ENCODE data around the gene PEDS1. TPM values are rescaled to one million over a fixed set of nuclear protein-coding genes. Genes with fewer than 3 reads are reported as not detected.
A peak's percentile ranks its signal among the peaks of the same experiment; 100 is the strongest.

PEDS1 gene
- total and polyA plus RNA-seq, 2 of the 13 experiments (the other 11 are each of a cell fraction or from before 2014, with no cell fraction given), result 30.5 to 93.9 TPM

DNA sequence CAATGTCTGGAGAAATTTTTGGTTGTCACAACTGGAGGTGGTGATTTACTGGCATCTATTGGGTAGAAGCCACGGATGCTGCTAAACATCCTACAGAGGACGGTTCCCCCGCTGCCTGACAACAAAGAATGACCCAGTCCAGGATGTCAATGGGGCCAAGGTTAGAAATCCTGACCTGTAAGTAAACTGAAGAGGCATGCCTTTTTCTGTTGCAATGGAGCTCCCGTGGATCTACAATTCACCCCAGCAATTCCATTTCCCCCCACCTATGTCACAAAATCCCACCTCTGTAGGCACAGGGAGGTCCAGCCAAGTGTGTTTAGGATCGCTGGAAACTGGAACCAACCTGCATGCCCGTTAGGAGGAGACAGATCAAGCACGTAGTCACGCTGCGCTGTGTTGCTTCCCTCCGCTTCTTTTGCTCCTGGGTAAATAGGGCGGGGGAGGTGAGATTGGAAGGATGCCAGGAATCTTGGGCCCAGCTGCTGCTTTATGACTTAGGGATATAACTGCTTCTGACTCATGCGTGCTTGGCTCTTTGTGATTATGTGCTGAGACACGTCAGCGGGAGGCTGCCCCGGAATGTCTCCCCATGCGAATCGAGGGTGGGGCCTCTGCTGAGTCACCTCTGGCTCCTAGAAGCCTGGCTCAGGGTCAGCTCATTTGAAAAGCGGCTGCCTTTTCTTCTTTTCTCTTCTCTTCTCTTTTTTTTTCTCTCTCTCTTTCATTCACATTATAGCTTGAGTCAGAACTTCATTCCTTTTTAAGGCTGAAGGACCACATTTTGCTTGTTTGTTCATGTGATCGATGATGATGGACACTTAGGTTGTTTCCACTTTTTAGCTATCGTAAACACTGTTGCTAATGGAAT is 12.4 kb upstream of the PEDS1 start (continued):
- TF ChIP-seq, protein P1, sequence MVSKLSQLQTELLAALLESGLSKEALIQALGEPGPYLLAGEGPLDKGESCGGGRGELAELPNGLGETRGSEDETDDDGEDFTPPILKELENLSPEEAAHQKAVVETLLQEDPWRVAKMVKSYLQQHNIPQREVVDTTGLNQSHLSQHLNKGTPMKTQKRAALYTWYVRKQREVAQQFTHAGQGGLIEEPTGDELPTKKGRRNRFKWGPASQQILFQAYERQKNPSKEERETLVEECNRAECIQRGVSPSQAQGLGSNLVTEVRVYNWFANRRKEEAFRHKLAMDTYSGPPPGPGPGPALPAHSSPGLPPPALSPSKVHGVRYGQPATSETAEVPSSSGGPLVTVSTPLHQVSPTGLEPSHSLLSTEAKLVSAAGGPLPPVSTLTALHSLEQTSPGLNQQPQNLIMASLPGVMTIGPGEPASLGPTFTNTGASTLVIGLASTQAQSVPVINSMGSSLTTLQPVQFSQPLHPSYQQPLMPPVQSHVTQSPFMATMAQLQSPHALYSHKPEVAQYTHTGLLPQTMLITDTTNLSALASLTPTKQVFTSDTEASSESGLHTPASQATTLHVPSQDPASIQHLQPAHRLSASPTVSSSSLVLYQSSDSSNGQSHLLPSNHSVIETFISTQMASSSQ (IDR thresholded peaks at IDR 0.05; ENCODE audit: low read depth), result no peak; the same call in 1 of the 2 replicates
- TF ChIP-seq, protein P1 (CRISPR knock-in tag; IDR thresholded peaks at IDR 0.05; ENCODE audit: borderline replicate concordance), result peak; percentile 81; the same call in 1 of the 2 replicates
- no peak for TF ChIP-seq RBM22 (optimal IDR thresholded peaks at IDR 0.05; ENCODE audit: low read length)
- no peak for TF ChIP-seq ZNF552 (CRISPR knock-in tag; IDR thresholded peaks at IDR 0.05; ENCODE audit: borderline replicate concordance)
- TF ChIP-seq FOXJ3 (CRISPR knock-in tag; IDR thresholded peaks at IDR 0.05; ENCODE audit: borderline replicate concordance), result peak; percentile 87
- TF ChIP-seq KDM5A (IDR thresholded peaks at IDR 0.05; ENCODE audit: borderline replicate concordance, low read length), result peak; percentile 50; the same call in 1 of the 2 replicates
- TF ChIP-seq ATM (IDR thresholded peaks at IDR 0.05; ENCODE audit: borderline replicate concordance), result no peak
- no peak for TF ChIP-seq CENPX (CRISPR knock-in tag; IDR thresholded peaks at IDR 0.05)
- TF ChIP-seq RBFOX2 (IDR thresholded peaks at IDR 0.05; ENCODE audit: low read depth, low read length), result peak; percentile 65
- TF ChIP-seq HDAC6 (IDR thresholded peaks at IDR 0.05; ENCODE audit: low read depth, low read length), result no peak
- TF ChIP-seq, protein P2, sequence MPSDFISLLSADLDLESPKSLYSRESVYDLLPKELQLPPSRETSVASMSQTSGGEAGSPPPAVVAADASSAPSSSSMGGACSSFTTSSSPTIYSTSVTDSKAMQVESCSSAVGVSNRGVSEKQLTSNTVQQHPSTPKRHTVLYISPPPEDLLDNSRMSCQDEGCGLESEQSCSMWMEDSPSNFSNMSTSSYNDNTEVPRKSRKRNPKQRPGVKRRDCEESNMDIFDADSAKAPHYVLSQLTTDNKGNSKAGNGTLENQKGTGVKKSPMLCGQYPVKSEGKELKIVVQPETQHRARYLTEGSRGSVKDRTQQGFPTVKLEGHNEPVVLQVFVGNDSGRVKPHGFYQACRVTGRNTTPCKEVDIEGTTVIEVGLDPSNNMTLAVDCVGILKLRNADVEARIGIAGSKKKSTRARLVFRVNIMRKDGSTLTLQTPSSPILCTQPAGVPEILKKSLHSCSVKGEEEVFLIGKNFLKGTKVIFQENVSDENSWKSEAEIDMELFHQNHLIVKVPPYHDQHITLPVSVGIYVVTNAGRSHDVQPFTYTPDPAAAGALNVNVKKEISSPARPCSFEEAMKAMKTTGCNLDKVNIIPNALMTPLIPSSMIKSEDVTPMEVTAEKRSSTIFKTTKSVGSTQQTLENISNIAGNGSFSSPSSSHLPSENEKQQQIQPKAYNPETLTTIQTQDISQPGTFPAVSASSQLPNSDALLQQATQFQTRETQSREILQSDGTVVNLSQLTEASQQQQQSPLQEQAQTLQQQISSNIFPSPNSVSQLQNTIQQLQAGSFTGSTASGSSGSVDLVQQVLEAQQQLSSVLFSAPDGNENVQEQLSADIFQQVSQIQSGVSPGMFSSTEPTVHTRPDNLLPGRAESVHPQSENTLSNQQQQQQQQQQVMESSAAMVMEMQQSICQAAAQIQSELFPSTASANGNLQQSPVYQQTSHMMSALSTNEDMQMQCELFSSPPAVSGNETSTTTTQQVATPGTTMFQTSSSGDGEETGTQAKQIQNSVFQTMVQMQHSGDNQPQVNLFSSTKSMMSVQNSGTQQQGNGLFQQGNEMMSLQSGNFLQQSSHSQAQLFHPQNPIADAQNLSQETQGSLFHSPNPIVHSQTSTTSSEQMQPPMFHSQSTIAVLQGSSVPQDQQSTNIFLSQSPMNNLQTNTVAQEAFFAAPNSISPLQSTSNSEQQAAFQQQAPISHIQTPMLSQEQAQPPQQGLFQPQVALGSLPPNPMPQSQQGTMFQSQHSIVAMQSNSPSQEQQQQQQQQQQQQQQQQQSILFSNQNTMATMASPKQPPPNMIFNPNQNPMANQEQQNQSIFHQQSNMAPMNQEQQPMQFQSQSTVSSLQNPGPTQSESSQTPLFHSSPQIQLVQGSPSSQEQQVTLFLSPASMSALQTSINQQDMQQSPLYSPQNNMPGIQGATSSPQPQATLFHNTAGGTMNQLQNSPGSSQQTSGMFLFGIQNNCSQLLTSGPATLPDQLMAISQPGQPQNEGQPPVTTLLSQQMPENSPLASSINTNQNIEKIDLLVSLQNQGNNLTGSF (CRISPR knock-in tag; IDR thresholded peaks at IDR 0.05), result no peak; the same call in 1 of the 2 replicates
- TF ChIP-seq SNAI1 (CRISPR knock-in tag; IDR thresholded peaks at IDR 0.05; ENCODE audit: borderline replicate concordance), result 0 out of 2 replicates have a peak, but pooled peaks have one; percentile 89
- peak; percentile 45 for TF ChIP-seq HNRNPLL (IDR thresholded peaks at IDR 0.05; ENCODE audit: low read depth, low read length, poor library complexity, severe bottlenecking)
- peak; percentile 92 for TF ChIP-seq IKZF4 (CRISPR knock-in tag; IDR thresholded peaks at IDR 0.05; ENCODE audit: borderline replicate concordance, low read depth, not compliant biosample characterization)

Data from HepG2 (cell line).